CD4-positive, alpha-beta T cell (primary cell): ENCODE results near the gene SCAPER. TPM values are rescaled to one million over a fixed set of nuclear protein-coding genes. Genes with fewer than 3 reads are reported as not detected.

ENCODE experiments used
- ATAC-seq: fragments of 200-7000 bp; cut with Tn5 transposase; one replicate; pipeline ENCODE4 v1.10.0; 2022; ENCODE audit warnings: mild to moderate bottlenecking; ENCODE audit not compliant: poor library complexity
- CTCF ChIA-PET: fragments of 350-600 bp; sonication (Branson Sonifier 250); formaldehyde crosslinking; loops from one replicate; lab custom pipeline; 2021; ENCODE audit warnings: antibody characterized with exemption, inconsistent platforms; lab: Charles Lee
- POLR2A ChIA-PET: fragments of 350-600 bp; sonication (Branson Sonifier 250); formaldehyde crosslinking; loops from one replicate; lab custom pipeline; 2021; ENCODE audit warnings: antibody characterized with exemption, inconsistent platforms; lab: Charles Lee
- DNase-seq, 14 experiments: peaks; one replicate each; pipeline ENCODE4 v3.0.0-alpha.2; 2013 to 2020; ENCODE audit warnings: mixed read lengths in 2 of 14
- H3K27ac ChIP-seq, 2 donors: one replicate each; pipeline versions ENCODE4 v1.5.1 to v1.7.0; 2013; ENCODE audit warnings: low read length in 2 of 2, low read depth in 1 of 2, mild to moderate bottlenecking in 1 of 2
- H3K27me3 ChIP-seq, 2 experiments: 1 replicate in 1 of 2; 2 replicates in 1 of 2; pipeline versions ENCODE4 v1.6.1 to v1.7.0; 2013; ENCODE audit warnings: low read length in 2 of 2, control low read depth in 1 of 2, mild to moderate bottlenecking in 1 of 2, moderate library complexity in 1 of 2; ENCODE audit not compliant: insufficient read depth in 2 of 2, control insufficient read depth in 1 of 2
- H3K36me3 ChIP-seq: one replicate; pipeline ENCODE4 v1.6.1; 2013; ENCODE audit warnings: low read length, control low read depth; ENCODE audit not compliant: insufficient read depth
- H3K4me1 ChIP-seq: one replicate; pipeline ENCODE4 v1.6.1; 2013; ENCODE audit warnings: low read length, control low read depth; ENCODE audit not compliant: insufficient read depth
- H3K4me3 ChIP-seq: one replicate; pipeline ENCODE4 v1.5.1; 2013; ENCODE audit warnings: mild to moderate bottlenecking, low read length, moderate library complexity
- H3K9me3 ChIP-seq, 2 experiments: 1 replicate in 1 of 2; 2 replicates in 1 of 2; pipeline versions ENCODE4 v1.6.1 to v1.7.0; 2013; ENCODE audit warnings: low read length in 2 of 2, mild to moderate bottlenecking in 2 of 2, control low read depth in 1 of 2, moderate library complexity in 1 of 2; ENCODE audit not compliant: control insufficient read depth in 1 of 2, insufficient read depth in 1 of 2
- H3K27ac Mint-ChIP-seq: one replicate; pipeline ENCODE4 v1.8.0; 2020; ENCODE audit warnings: mixed read lengths
- H3K27me3 Mint-ChIP-seq: one replicate; pipeline ENCODE4 v1.8.0; 2021; ENCODE audit warnings: mixed read lengths
- H3K36me3 Mint-ChIP-seq: one replicate; pipeline ENCODE4 v1.8.0; 2021; ENCODE audit warnings: low read depth, mixed read lengths
- H3K4me1 Mint-ChIP-seq: one replicate; pipeline ENCODE4 v1.8.0; 2021; ENCODE audit warnings: low read depth, mixed read lengths
- H3K4me3 Mint-ChIP-seq: one replicate; pipeline ENCODE4 v1.8.0; 2020; ENCODE audit warnings: mild to moderate bottlenecking, mixed read lengths
- H3K9me3 Mint-ChIP-seq: one replicate; pipeline ENCODE4 v1.8.0; 2020; ENCODE audit warnings: mixed read lengths
- CTCF ChIP-seq: fragments of 200-600 bp; IDR thresholded peaks from one replicate; pipeline ENCODE4 v1.8.0; 2022; ENCODE audit warnings: antibody characterized with exemption, mild to moderate bottlenecking
- intact Hi-C, 2 experiments: fragments of 100-400 bp; cut with DNase I in 1 of 2; cut with micrococcal nuclease in 1 of 2; formaldehyde crosslinking; loops; one replicate each; pipeline versions ENCODE4 v1.15.1 to v1.9.0; 2023 to 2025; cut with DNase I, micrococcal nuclease
- total RNA-seq, 174 experiments: library from RNA in 2 of 174; stranded (reverse) in 2 of 174; gene quantifications; one replicate each; pipeline ENCODE4 v1.2.3 and lab custom pipeline; 2021 to 2026

The SCAPER gene
- total RNA-seq, 2 experiments from 2014 or later = 40.3 to 41.2 TPM

- no peaks in the 10 kb centered on the region for H3K27me3 Mint-ChIP-seq
- H3K27me3 ChIP-seq = no peaks in the 10 kb centered on the region
- H3K9me3 Mint-ChIP-seq = no peaks in the 10 kb centered on the region
- no peaks in the 10 kb centered on the region for H3K9me3 ChIP-seq
- peak overlapping the region; percentile 57 to 75 for H3K27ac ChIP-seq
- H3K36me3 ChIP-seq = no peaks in the 10 kb centered on the region
- peaks cover 31% of the 10 kb centered on the region for H3K4me1 Mint-ChIP-seq
- peak overlapping the region; percentile 95 for H3K27ac Mint-ChIP-seq
- H3K36me3 Mint-ChIP-seq = peaks cover 7% of the 10 kb centered on the region
- peak overlapping the region; percentile 96 for H3K4me3 Mint-ChIP-seq
- intact Hi-C loops = loop anchor here (1.0 to 5.0 kb wide), 4 partner anchors 25 to 165 kb away; partner anchors contain the start of genes RCN2 (in 2 of the 2) and TSPAN3 (in 1 of the 2)
- CTCF ChIA-PET = interaction anchor here (0.7 to 1.2 kb wide), 3 partner anchors 36 to 116 kb away, joined by 3 read pairs; no protein-coding TSS in a partner anchor
- no peak for DNase-seq
- H3K4me3 ChIP-seq = peak overlapping the region; percentile 83
- ATAC-seq = no peak
- POLR2A ChIA-PET = interaction anchor here (0.6 to 2.6 kb wide), 10 partner anchors 22 to 515 kb away, joined by 3 to 51 read pairs (median 3); partner anchors contain the start of genes HMG20A, PSTPIP1 and RCN2
- no peak for TF ChIP-seq CTCF
- peaks cover 25% of the 10 kb centered on the region for H3K4me1 ChIP-seq
These were observed 715 bp upstream of the SCAPER start for GRCh38 chr15:76905855-76906254.

GRCh38 chr15:76904461-76905012 lies 603 bp downstream of the SCAPER start:
- ChIA-PET POLR2A (interaction anchor here (1.0 to 2.6 kb wide), 3 partner anchors 26 to 92 kb away, joined by 4 to 51 read pairs (median 7); partner anchors contain the start of genes PSTPIP1 and RCN2), CTCF (interaction anchor here (2.0 kb wide), 1 partner anchor 119 kb away, joined by 7 read pairs; no protein-coding TSS in a partner anchor)
- no peaks in the 10 kb centered on the region for H3K27me3 ChIP-seq
- peak overlapping the region; percentile 60 to 75 for H3K27ac ChIP-seq
- Mint-ChIP-seq H3K36me3 (peaks cover 7% of the 10 kb centered on the region), H3K4me3 (peak overlapping the region; percentile 96), H3K4me1 (peaks cover 31% of the 10 kb centered on the region), H3K27me3 (no peaks in the 10 kb centered on the region), H3K9me3 (no peaks in the 10 kb centered on the region), H3K27ac (peak overlapping the region; percentile 95)
- no peak for ATAC-seq
- peak overlapping the region; percentile 83 for H3K4me3 ChIP-seq
- H3K9me3 ChIP-seq = no peaks in the 10 kb centered on the region
- intact Hi-C loops = loop anchor here (1.0 to 5.0 kb wide), 7 partner anchors 26 to 518 kb away; partner anchors contain the start of genes RCN2 (in 2 of the 2), TSPAN3 (in 2 of the 2), HMG20A (in 1 of the 2) and PEAK1 (in 1 of the 2)
- H3K4me1 ChIP-seq = peaks cover 25% of the 10 kb centered on the region
- peak in 9 of 14 experiments; percentile 1 to 43 (median 14) for DNase-seq
- no peaks in the 10 kb centered on the region for H3K36me3 ChIP-seq
- TF ChIP-seq CTCF = no peak

- Mint-ChIP-seq H3K27ac (peak overlapping the region; percentile 95), H3K9me3 (no peaks in the 10 kb centered on the region), H3K27me3 (no peaks in the 10 kb centered on the region), H3K36me3 (peaks cover 12% of the 10 kb centered on the region), H3K4me1 (peaks cover 35% of the 10 kb centered on the region), H3K4me3 (peak overlapping the region; percentile 96)
- Histone ChIP-seq H3K4me1 (peaks cover 25% of the 10 kb centered on the region), H3K36me3 (no peaks in the 10 kb centered on the region), H3K9me3 (no peaks in the 10 kb centered on the region), H3K27me3 (no peaks in the 10 kb centered on the region), H3K4me3 (no peak overlapping the region), H3K27ac (no peak overlapping the region)
- intact Hi-C loops = loop anchor here (2.0 to 5.0 kb wide), 5 partner anchors 119 to 594 kb away; partner anchors contain the start of genes HMG20A (in 1 of the 2), PEAK1 (in 1 of the 2) and TSPAN3 (in 1 of the 2)
- peak; percentile 43 for TF ChIP-seq CTCF
- peak in 5 of 14 experiments; percentile 3 to 67 (median 43) for DNase-seq
- POLR2A ChIA-PET = interaction anchor here (1.0 to 1.1 kb wide), 3 partner anchors 28 to 168 kb away, joined by 3 to 7 read pairs (median 4); partner anchors contain the start of genes PSTPIP1 and TSPAN3
- CTCF ChIA-PET = interaction anchor here (1.0 to 2.0 kb wide), 3 partner anchors 40 to 121 kb away, joined by 3 to 7 read pairs (median 5); no protein-coding TSS in a partner anchor
- ATAC-seq = peak; percentile 33
These were observed 1.9 kb downstream of the SCAPER start for GRCh38 chr15:76903251-76903681.
